ENCODE measurements around the gene ATOSA. TPM values are rescaled to one million over a fixed set of nuclear protein-coding genes. Genes with fewer than 3 reads are reported as not detected.

ATOSA gene
- total and polyA plus RNA-seq, 2 of the 13 experiments (the other 11 are each of a cell fraction or from before 2014, with no cell fraction given), result 6.6 to 16.3 TPM

DNA sequence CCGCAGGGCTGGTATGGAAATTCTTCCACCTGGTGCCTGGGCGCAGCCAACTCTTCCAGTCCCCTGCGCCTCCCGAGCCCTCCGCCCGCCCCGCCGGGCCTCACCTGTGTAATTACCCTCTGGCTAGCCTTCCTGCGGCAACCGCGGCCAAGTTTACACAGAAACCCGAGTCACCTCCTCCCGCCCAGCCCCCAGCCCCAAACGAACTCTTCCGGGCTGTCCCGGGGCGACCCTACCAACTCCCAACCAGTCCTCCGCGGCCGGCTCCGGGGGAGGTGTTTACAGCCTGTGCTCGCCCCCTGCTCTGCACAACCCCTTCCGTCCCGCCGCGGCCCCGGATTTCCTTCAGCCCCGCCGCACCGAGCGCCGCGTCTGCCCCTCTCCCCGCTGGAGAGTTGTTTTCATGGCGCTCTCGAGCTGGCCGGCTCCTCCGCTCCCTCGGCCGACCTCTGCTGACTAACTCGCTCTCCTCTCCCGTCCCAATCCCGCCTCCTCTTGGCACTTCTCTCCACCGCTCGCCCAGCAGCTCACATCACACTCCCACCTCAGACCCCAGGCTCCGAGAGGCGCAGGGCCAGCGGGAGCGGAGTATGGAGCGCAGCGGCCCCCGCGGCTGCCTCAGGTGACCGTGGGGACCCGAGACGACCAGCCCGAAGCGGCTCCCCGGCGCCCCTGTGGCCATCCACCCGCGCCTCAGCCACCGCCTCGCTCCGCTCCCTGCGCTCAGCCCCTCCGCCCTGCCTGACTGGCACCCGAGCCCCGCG, 538 bp downstream of the ATOSA start (continued):
- TF ChIP-seq, protein P1, sequence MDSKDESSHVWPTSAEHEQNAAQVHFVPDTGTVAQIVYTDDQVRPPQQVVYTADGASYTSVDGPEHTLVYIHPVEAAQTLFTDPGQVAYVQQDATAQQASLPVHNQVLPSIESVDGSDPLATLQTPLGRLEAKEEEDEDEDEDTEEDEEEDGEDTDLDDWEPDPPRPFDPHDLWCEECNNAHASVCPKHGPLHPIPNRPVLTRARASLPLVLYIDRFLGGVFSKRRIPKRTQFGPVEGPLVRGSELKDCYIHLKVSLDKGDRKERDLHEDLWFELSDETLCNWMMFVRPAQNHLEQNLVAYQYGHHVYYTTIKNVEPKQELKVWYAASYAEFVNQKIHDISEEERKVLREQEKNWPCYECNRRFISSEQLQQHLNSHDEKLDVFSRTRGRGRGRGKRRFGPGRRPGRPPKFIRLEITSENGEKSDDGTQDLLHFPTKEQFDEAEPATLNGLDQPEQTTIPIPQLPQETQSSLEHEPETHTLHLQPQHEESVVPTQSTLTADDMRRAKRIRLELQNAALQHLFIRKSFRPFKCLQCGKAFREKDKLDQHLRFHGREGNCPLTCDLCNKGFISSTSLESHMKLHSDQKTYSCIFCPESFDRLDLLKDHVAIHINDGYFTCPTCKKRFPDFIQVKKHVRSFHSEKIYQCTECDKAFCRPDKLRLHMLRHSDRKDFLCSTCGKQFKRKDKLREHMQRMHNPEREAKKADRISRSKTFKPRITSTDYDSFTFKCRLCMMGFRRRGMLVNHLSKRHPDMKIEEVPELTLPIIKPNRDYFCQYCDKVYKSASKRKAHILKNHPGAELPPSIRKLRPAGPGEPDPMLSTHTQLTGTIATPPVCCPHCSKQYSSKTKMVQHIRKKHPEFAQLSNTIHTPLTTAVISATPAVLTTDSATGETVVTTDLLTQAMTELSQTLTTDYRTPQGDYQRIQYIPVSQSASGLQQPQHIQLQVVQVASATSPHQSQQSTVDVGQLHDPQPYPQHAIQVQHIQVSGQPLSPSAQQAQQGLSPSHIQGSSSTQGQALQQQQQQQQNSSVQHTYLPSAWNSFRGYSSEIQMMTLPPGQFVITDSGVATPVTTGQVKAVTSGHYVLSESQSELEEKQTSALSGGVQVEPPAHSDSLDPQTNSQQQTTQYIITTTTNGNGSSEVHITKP (CRISPR knock-in tag; IDR thresholded peaks at IDR 0.05; ENCODE audit: low read depth), result no peak; the same call in 1 of the 2 replicates
- TF ChIP-seq ATF1 (CRISPR knock-in tag; IDR thresholded peaks at IDR 0.05) (no peak), ZNF326 (CRISPR knock-in tag; IDR thresholded peaks at IDR 0.05; ENCODE audit: borderline replicate concordance) (no peak), ZNF800 (CRISPR knock-in tag; IDR thresholded peaks at IDR 0.05) (peak; percentile 11; the same call in 1 of the 2 replicates), TCF7L2 (IDR thresholded peaks at IDR 0.05; ENCODE audit: low read depth, low read length) (no peak), MXD3 (CRISPR knock-in tag; IDR thresholded peaks at IDR 0.05) (no peak), BRD4 (CRISPR knock-in tag; IDR thresholded peaks at IDR 0.05) (no peak; the same call in 1 of the 2 replicates), ZSCAN25 (CRISPR knock-in tag; IDR thresholded peaks at IDR 0.05) (peak; percentile 68), SATB2 (CRISPR knock-in tag; IDR thresholded peaks at IDR 0.05) (no peak), ZC3H4 (CRISPR knock-in tag; IDR thresholded peaks at IDR 0.05; ENCODE audit: borderline replicate concordance) (no peak), NKX3-1 (CRISPR knock-in tag; IDR thresholded peaks at IDR 0.05) (0 out of 2 replicates have a peak, but pooled peaks have one; percentile 38), SPEN (CRISPR knock-in tag; IDR thresholded peaks at IDR 0.05; ENCODE audit: low read depth) (no peak; the same call in 1 of the 2 replicates), ZNF329 (CRISPR knock-in tag; IDR thresholded peaks at IDR 0.05; ENCODE audit: low read depth) (no peak), AHR (CRISPR knock-in tag; IDR thresholded peaks at IDR 0.05) (no peak)
- TF ChIP-seq, protein P2, sequence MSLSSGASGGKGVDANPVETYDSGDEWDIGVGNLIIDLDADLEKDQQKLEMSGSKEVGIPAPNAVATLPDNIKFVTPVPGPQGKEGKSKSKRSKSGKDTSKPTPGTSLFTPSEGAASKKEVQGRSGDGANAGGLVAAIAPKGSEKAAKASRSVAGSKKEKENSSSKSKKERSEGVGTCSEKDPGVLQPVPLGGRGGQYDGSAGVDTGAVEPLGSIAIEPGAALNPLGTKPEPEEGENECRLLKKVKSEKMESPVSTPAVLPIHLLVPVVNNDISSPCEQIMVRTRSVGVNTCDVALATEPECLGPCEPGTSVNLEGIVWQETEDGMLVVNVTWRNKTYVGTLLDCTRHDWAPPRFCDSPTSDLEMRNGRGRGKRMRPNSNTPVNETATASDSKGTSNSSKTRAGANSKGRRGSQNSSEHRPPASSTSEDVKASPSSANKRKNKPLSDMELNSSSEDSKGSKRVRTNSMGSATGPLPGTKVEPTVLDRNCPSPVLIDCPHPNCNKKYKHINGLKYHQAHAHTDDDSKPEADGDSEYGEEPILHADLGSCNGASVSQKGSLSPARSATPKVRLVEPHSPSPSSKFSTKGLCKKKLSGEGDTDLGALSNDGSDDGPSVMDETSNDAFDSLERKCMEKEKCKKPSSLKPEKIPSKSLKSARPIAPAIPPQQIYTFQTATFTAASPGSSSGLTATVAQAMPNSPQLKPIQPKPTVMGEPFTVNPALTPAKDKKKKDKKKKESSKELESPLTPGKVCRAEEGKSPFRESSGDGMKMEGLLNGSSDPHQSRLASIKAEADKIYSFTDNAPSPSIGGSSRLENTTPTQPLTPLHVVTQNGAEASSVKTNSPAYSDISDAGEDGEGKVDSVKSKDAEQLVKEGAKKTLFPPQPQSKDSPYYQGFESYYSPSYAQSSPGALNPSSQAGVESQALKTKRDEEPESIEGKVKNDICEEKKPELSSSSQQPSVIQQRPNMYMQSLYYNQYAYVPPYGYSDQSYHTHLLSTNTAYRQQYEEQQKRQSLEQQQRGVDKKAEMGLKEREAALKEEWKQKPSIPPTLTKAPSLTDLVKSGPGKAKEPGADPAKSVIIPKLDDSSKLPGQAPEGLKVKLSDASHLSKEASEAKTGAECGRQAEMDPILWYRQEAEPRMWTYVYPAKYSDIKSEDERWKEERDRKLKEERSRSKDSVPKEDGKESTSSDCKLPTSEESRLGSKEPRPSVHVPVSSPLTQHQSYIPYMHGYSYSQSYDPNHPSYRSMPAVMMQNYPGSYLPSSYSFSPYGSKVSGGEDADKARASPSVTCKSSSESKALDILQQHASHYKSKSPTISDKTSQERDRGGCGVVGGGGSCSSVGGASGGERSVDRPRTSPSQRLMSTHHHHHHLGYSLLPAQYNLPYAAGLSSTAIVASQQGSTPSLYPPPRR (CRISPR knock-in tag; IDR thresholded peaks at IDR 0.05; ENCODE audit: borderline replicate concordance), result peak; percentile 56; the same call in 1 of the 2 replicates
- TF ChIP-seq, protein P3, sequence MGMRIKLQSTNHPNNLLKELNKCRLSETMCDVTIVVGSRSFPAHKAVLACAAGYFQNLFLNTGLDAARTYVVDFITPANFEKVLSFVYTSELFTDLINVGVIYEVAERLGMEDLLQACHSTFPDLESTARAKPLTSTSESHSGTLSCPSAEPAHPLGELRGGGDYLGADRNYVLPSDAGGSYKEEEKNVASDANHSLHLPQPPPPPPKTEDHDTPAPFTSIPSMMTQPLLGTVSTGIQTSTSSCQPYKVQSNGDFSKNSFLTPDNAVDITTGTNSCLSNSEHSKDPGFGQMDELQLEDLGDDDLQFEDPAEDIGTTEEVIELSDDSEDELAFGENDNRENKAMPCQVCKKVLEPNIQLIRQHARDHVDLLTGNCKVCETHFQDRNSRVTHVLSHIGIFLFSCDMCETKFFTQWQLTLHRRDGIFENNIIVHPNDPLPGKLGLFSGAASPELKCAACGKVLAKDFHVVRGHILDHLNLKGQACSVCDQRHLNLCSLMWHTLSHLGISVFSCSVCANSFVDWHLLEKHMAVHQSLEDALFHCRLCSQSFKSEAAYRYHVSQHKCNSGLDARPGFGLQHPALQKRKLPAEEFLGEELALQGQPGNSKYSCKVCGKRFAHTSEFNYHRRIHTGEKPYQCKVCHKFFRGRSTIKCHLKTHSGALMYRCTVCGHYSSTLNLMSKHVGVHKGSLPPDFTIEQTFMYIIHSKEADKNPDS (CRISPR knock-in tag; IDR thresholded peaks at IDR 0.05), result no peak

Data from HepG2 (cell line).